ENCODE data around the gene SLC7A5. TPM values are rescaled to one million over a fixed set of nuclear protein-coding genes. Genes with fewer than 3 reads are reported as not detected.

The SLC7A5 gene
- total and polyA plus RNA-seq, 2 of the 13 experiments (the other 11 are each of a cell fraction or from before 2014, with no cell fraction given) = 79.6 to 155 TPM

- TF ChIP-seq PLRG1 (conservative IDR thresholded peaks at IDR 0.05) = no peak
- no peak for TF ChIP-seq HMG20B (CRISPR knock-in tag; conservative IDR thresholded peaks at IDR 0.05)
- TF ChIP-seq KAT2B (IDR thresholded peaks at IDR 0.05; ENCODE audit: borderline replicate concordance, low read depth, low read length) = no peak
- no peak for TF ChIP-seq LBX2 (CRISPR knock-in tag; IDR thresholded peaks at IDR 0.05; ENCODE audit: borderline replicate concordance)
- TF ChIP-seq FOXM1 (CRISPR knock-in tag; IDR thresholded peaks at IDR 0.05) = no peak
- no peak for TF ChIP-seq TEF (CRISPR knock-in tag; IDR thresholded peaks at IDR 0.05)
- no peak for TF ChIP-seq BRD4 (CRISPR knock-in tag; IDR thresholded peaks at IDR 0.05)
- no peak for TF ChIP-seq ATF7 (IDR thresholded peaks at IDR 0.05)
- TF ChIP-seq ATF7 (CRISPR knock-in tag; IDR thresholded peaks at IDR 0.05) = no peak
- no peak for TF ChIP-seq USF2 (IDR thresholded peaks at IDR 0.05; ENCODE audit: low read depth, low read length)
- TF ChIP-seq USF2 (CRISPR knock-in tag; IDR thresholded peaks at IDR 0.05; ENCODE audit: borderline replicate concordance) = no peak
- TF ChIP-seq CTCF (CRISPR knock-in tag; IDR thresholded peaks at IDR 0.05) = no peak
- no peak for TF ChIP-seq TBP (CRISPR knock-in tag; IDR thresholded peaks at IDR 0.05)
- TF ChIP-seq ZBTB34 (CRISPR knock-in tag; IDR thresholded peaks at IDR 0.05) = no peak
- no peak for TF ChIP-seq HNRNPH1 (optimal IDR thresholded peaks at IDR 0.05; ENCODE audit: low read depth, low read length)
- TF ChIP-seq ZFYVE20 (CRISPR knock-in tag; IDR thresholded peaks at IDR 0.05; ENCODE audit: borderline replicate concordance, low read depth) = no peak
- no peak for TF ChIP-seq ZFP90 (CRISPR knock-in tag; IDR thresholded peaks at IDR 0.05; ENCODE audit: borderline replicate concordance)
- no peak for TF ChIP-seq SMAD3 (CRISPR knock-in tag; IDR thresholded peaks at IDR 0.05)
Observed at GRCh38 chr16:87917503-87917902, 48.2 kb upstream of the SLC7A5 start (continued).
